Activated CD8-positive, alpha-beta memory T cell treated with anti-CD3 and anti-CD28 coated beads for 24 hours (primary cell): ENCODE data around the gene SPAG5.

Experiments
- DNase-seq: peaks from one replicate; pipeline ENCODE4 v3.0.0-alpha.2; 2020

The SPAG5 gene

GRCh38 chr17:28570716-28571360, 28.0 kb downstream of the SPAG5 start:
- DNase-seq: peak; percentile 81

- no peak for DNase-seq
Observed at GRCh38 chr17:28569446-28569845, 29.4 kb downstream of the SPAG5 start.

GRCh38 chr17:28567604-28568003, 31.2 kb downstream of the SPAG5 start:
- no peak for DNase-seq

GRCh38 chr17:28563475-28563874, 35.4 kb downstream of the SPAG5 start:
- no peak for DNase-seq

GRCh38 chr17:28555022-28555421, 43.8 kb downstream of the SPAG5 start:
- DNase-seq: no peak

GRCh38 chr17:28554565-28554964, 44.3 kb downstream of the SPAG5 start:
- no peak for DNase-seq

- DNase-seq: no peak
Observed at GRCh38 chr17:28553000-28553505, 45.8 kb downstream of the SPAG5 start.

GRCh38 chr17:28552176-28552999, 46.4 kb downstream of the SPAG5 start, which contains the start of gene UNC119:
TSS of gene UNC119 (minus strand) at chr17:28552624. CDS start at chr17:28552557, 67 bp downstream.
- DNase-seq: peak; percentile 91

- DNase-seq: no peak
Observed at GRCh38 chr17:28551421-28552175, 47.2 kb downstream of the SPAG5 start.

GRCh38 chr17:28550858-28551257, 48.0 kb downstream of the SPAG5 start:
- DNase-seq: no peak

GRCh38 chr17:28549236-28550132, 49.3 kb downstream of the SPAG5 start:
- DNase-seq: peak; percentile 75

GRCh38 chr17:28548417-28549130, 50.3 kb downstream of the SPAG5 start:
- DNase-seq: no peak

GRCh38 chr17:28547623-28548416, 51.0 kb downstream of the SPAG5 start:
- DNase-seq: peak; percentile 86

- DNase-seq: no peak
Observed at GRCh38 chr17:28547096-28547622, 51.7 kb downstream of the SPAG5 start.

GRCh38 chr17:28545787-28546415, 52.9 kb downstream of the SPAG5 start:
- no peak for DNase-seq

GRCh38 chr17:28545141-28545503, 53.7 kb downstream of the SPAG5 start:
- DNase-seq: no peak

GRCh38 chr17:28544402-28545140, 54.3 kb downstream of the SPAG5 start:
- DNase-seq: no peak

- no peak for DNase-seq
Observed at GRCh38 chr17:28541439-28541838, 57.4 kb downstream of the SPAG5 start.

- DNase-seq: no peak
Observed at GRCh38 chr17:28540231-28540630, 58.6 kb downstream of the SPAG5 start.
